GM10248 (cell line): ENCODE data around the gene AHSG.
A peak's percentile ranks its signal among the peaks of the same experiment; 100 is the strongest.
"Not testable (repeated sequence)": the region's sequence is repeated elsewhere in the genome, so short reads cannot be mapped to it uniquely, and the experiment has no call there.

Source experiments
- CTCF ChIA-PET: fragments of 300-600 bp; sonication (Branson Sonifier 250); formaldehyde crosslinking; extraction: SDS; loops from one replicate; lab custom pipeline; 2021; ENCODE audit warnings: antibody characterized with exemption; lab: Yijun Ruan, JAX
- POLR2A ChIA-PET: fragments of 350-650 bp; sonication (Branson Sonifier 250); formaldehyde crosslinking; extraction: SDS; loops from one replicate; lab custom pipeline; 2020; ENCODE audit warnings: antibody characterized with exemption; lab: Yijun Ruan, JAX
- DNase-seq: peaks from one replicate; pipeline ENCODE4 v3.0.0; 2012; ENCODE audit errors: extremely low spot score
- TF ChIP-seq, protein P1 (sequence below): IDR thresholded peaks from 2 replicates; pipeline ENCODE4 v1.5.1; 2012; ENCODE audit warnings: mild to moderate bottlenecking, low read depth; ENCODE audit errors: extremely low read depth, missing control alignments, control extremely low read depth

Gene AHSG, protein sequence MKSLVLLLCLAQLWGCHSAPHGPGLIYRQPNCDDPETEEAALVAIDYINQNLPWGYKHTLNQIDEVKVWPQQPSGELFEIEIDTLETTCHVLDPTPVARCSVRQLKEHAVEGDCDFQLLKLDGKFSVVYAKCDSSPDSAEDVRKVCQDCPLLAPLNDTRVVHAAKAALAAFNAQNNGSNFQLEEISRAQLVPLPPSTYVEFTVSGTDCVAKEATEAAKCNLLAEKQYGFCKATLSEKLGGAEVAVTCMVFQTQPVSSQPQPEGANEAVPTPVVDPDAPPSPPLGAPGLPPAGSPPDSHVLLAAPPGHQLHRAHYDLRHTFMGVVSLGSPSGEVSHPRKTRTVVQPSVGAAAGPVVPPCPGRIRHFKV

DNA sequence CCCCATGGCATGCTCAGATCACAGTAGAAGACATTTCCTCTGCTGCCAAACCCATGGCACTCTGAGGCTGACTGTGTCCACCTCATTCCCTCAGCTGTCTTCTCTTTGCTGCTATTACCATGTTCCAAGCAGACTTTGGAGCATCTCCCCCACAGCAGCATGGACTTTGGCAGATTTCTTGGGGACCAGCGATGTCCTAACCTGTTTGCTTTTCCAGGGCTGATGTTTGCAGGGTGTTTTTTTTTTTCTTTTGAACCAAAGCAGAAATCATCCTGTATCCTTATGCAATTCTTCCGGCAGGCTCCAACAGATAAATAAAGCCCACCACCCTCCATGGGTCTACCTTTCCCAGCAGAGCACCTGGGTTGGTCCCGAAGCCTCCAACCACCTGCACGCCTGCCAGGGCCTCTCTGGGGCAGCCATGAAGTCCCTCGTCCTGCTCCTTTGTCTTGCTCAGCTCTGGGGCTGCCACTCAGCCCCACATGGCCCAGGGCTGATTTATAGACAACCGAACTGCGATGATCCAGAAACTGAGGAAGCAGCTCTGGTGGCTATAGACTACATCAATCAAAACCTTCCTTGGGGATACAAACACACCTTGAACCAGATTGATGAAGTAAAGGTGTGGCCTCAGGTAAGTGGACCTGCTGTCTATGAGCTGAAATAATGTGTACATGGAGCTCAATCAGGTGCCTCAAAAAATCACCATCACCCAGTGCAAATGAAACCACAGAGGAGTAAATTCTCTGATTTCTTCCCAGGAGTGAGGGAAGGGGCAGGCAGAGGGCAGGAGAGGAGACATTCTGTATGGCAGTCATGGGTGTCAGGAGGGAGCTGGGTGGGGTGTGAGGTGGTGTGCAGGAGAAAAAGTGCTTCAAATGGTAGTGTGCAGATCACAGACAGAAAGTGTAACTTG, at the start of gene AHSG:
AHSG (plus strand) TSS at position 340 of the 916 bp plus-strand sequence; CDS start at position 422, 82 bp downstream.
- ChIA-PET CTCF (interaction anchor here (0.7 to 12.5 kb wide), 15 partner anchors 9 to 953 kb away, joined by 3 to 202 read pairs (median 27); no protein-coding TSS in a partner anchor), POLR2A (no interaction called here)
- TF ChIP-seq, protein P1, sequence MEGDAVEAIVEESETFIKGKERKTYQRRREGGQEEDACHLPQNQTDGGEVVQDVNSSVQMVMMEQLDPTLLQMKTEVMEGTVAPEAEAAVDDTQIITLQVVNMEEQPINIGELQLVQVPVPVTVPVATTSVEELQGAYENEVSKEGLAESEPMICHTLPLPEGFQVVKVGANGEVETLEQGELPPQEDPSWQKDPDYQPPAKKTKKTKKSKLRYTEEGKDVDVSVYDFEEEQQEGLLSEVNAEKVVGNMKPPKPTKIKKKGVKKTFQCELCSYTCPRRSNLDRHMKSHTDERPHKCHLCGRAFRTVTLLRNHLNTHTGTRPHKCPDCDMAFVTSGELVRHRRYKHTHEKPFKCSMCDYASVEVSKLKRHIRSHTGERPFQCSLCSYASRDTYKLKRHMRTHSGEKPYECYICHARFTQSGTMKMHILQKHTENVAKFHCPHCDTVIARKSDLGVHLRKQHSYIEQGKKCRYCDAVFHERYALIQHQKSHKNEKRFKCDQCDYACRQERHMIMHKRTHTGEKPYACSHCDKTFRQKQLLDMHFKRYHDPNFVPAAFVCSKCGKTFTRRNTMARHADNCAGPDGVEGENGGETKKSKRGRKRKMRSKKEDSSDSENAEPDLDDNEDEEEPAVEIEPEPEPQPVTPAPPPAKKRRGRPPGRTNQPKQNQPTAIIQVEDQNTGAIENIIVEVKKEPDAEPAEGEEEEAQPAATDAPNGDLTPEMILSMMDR = no peak
- no peak for DNase-seq

DNA sequence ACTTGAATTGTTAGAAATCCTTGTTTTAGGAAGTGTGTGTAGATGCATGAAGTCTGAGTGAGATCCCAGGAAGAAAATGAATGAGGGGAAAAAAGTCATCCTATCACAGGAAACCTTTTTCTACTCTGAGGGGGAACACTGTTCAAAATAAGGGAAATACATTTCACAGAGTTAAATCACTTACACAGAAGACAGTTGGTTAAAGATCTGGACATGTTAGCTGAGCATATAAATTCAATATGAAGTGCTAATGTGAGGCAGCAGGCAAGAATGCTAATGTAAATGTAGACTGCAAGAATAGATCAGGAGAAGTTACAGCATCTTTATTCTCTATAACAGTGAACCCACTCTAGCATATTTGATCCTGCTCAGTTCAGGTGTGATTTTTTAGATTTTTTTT, 48.3 kb upstream of the AHSG start:
- ChIA-PET POLR2A (no interaction called here), CTCF (interaction anchor here (1.6 to 7.6 kb wide), 7 partner anchors 12 to 621 kb away, joined by 3 to 24 read pairs (median 5); no protein-coding TSS in a partner anchor)
- no peak for DNase-seq
- TF ChIP-seq, protein P1 = no peak

DNA sequence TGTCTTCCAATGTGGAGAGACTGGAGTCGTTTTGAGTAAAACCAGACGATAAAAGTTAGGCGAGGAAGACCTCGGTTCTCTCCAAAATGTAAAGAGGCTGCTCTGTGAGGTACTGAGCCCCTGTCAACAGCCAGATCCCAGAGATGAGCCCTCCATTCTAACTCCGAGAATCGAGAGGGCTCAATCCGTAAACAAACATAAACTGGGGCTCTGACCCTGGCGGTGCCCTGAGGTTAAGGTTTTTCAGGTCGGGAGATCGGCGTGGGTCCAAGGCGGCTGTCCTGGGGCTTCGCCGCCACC, 46.1 kb upstream of the AHSG start:
- TF ChIP-seq, protein P1 = no peak
- CTCF ChIA-PET = interaction anchor here (1.1 to 7.9 kb wide), 6 partner anchors 9 to 623 kb away, joined by 3 to 38 read pairs (median 6); no protein-coding TSS in a partner anchor
- DNase-seq = no peak
- POLR2A ChIA-PET = no interaction called here

DNA sequence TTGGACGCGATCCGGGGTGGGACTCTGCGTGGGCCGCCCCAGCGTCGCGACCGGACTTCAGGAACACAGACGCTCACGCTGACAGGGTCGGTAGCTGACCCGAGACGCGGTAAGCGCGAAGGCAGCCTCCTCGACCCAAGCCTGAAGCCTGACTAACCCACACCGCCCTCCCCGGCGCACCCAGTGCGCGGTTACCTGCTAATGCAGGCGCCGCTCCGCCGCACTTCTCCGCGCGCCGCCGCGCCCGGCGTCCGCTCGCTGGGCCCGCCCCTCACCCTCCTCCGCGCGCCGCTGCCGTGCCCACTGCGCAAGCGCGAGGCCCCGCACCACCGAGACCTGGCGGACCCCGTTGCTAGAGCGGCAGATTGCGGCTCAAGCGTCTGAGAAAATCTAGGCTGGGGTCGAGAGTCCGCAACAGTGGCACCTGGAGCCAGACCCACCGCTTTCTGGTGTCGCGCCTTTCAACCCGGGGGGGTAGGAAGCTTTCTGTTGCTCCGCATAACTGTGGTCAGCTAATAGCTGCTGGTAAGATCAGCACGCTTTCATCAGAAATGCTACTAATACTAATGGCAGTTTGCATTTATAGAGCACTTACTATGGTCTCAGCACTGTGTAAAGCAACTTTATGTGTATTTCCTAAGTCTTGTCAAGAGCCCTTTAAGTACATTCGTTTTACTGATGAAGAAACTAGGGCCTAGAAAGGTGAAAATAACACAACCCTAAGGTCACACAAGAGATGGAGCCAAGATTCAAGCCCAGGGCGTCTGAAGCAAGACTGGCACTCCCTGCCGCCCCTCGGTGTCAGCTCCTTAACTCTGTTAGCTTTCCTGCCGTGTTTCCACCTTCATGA, 45.6 kb upstream of the AHSG start, which contains the start of gene TBCCD1:
TBCCD1 (minus strand) TSS at position 268 of the 850 bp plus-strand sequence. CDS start 3,010 bp downstream, outside the sequence.
- TF ChIP-seq, protein P1 = no peak
- DNase-seq = peak; percentile 92
- ChIA-PET CTCF (interaction anchor here (1.1 to 7.9 kb wide), 9 partner anchors 10 to 624 kb away, joined by 3 to 38 read pairs (median 4); no protein-coding TSS in a partner anchor), POLR2A (interaction anchor here (0.6 kb wide), 1 partner anchor 30 kb away, joined by 3 read pairs; no protein-coding TSS in a partner anchor)

DNA sequence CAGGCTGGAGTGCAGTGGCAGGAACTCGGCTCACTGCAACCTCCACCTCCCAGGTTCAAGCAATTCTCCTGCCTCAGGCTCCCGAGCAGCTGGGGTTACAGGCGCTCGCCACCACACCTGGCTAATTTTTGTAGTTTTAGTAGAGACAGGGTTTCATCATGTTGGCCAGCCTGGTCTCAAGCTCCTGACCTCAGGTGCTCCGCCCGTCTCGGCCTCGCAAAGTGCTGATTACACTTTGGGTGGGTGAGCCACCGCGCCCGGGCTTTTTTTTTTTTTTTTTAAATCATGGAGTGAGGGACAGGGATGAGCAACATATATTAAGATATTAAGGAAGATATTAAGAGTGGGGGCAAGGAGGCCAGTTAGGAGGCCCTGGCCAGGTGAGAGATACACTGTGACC, 43.5 kb upstream of the AHSG start:
- POLR2A ChIA-PET = interaction anchor here (1.3 kb wide), 1 partner anchor 221 kb away, joined by 7 read pairs; no protein-coding TSS in a partner anchor
- not testable (repeated sequence) for DNase-seq

DNA sequence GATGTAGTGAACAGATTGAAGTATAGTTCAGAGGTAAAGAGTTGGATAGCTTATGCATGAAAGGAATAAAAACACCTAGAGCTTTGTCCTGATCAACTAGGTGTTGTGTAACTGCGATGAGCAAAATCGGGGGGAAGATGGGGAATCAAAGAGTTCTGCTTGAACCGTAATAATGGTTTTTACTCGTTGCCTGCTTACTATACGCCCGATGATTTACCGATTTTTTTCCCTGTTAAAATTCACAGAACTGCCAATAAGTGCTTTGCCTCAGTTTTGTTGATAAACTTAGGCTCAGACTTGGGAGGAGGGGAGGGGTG, 43.1 kb upstream of the AHSG start:
- CTCF ChIA-PET = interaction anchor here (0.9 to 7.9 kb wide), 10 partner anchors 9 to 626 kb away, joined by 3 to 38 read pairs (median 3); no protein-coding TSS in a partner anchor
- POLR2A ChIA-PET = interaction anchor here (0.9 to 1.3 kb wide), 11 partner anchors 13 to 642 kb away, joined by 3 to 7 read pairs (median 5); partner anchors contain the start of genes ETV5 and TRA2B
- TF ChIP-seq, protein P1 = no peak
- DNase-seq = no peak

More for the DNA sequence above, 43.5 kb upstream of the AHSG start:
- CTCF ChIA-PET = interaction anchor here (0.9 to 7.9 kb wide), 5 partner anchors 14 to 626 kb away, joined by 3 to 38 read pairs (median 5); no protein-coding TSS in a partner anchor
